Neural cell (in vitro differentiated cells): ENCODE data around the gene ACSS2. TPM values are rescaled to one million over a fixed set of nuclear protein-coding genes. Genes with fewer than 3 reads are reported as not detected.

ENCODE experiments used
- H2AFZ ChIP-seq: fragments of 200-600, 300-800 bp; sonication (generic), shearing (Covaris generic); 2 replicates; pipeline ENCODE4 v1.6.0; 2014; ENCODE audit warnings: low read depth, mild to moderate bottlenecking, antibody characterized with exemption, low read length, moderate library complexity
- H3F3A ChIP-seq: fragments of 200-600 bp; shearing (Covaris generic); 2 replicates; pipeline ENCODE4 v1.6.1; 2016; ENCODE audit warnings: mild to moderate bottlenecking, moderate library complexity, mixed read lengths, antibody characterized with exemption, low read length; ENCODE audit not compliant: insufficient read depth, poor library complexity, severe bottlenecking
- H3K27ac ChIP-seq: fragments of 200-600, 300-800 bp; sonication (generic), shearing (Covaris generic); 2 replicates; pipeline ENCODE4 v1.5.1; 2014; ENCODE audit warnings: mild to moderate bottlenecking, low read length, moderate library complexity
- H3K27me3 ChIP-seq: fragments of 300-800, 200-600 bp; sonication (generic), shearing (Covaris generic); 2 replicates; pipeline ENCODE4 v1.6.0; 2014; ENCODE audit warnings: mild to moderate bottlenecking, low read depth, low read length, moderate library complexity; ENCODE audit not compliant: insufficient read depth
- H3K36me3 ChIP-seq: fragments of 300-800, 200-600 bp; sonication (generic), shearing (Covaris generic); 2 replicates; pipeline ENCODE4 v1.5.1; 2014; ENCODE audit warnings: mild to moderate bottlenecking, antibody characterized with exemption, low read length, moderate library complexity; ENCODE audit not compliant: insufficient read depth
- H3K4me2 ChIP-seq: fragments of 300-800, 200-600 bp; sonication (generic), shearing (Covaris generic); 2 replicates; pipeline ENCODE4 v1.6.0; 2014; ENCODE audit warnings: mild to moderate bottlenecking, low read length
- H3K4me3 ChIP-seq: fragments of 300-800, 200-600 bp; sonication (generic), shearing (Covaris generic); 2 replicates; pipeline ENCODE4 v1.5.1; 2014; ENCODE audit warnings: mild to moderate bottlenecking, low read length, moderate library complexity
- H3K79me2 ChIP-seq: fragments of 200-600 bp; shearing (Covaris generic); replicated peaks from 2 replicates; pipeline ENCODE4 v1.6.0; 2014; ENCODE audit warnings: mild to moderate bottlenecking, low read length, moderate library complexity; ENCODE audit not compliant: insufficient read depth
- H3K9ac ChIP-seq: fragments of 300-800, 200-600 bp; sonication (generic), shearing (Covaris generic); 2 replicates; pipeline ENCODE4 v1.6.1; 2016; ENCODE audit warnings: mild to moderate bottlenecking, low read length, mixed read lengths
- H3K9me2 ChIP-seq: fragments of 200-600 bp; shearing (Covaris generic); 2 replicates; pipeline ENCODE4 v1.6.1; 2016; ENCODE audit warnings: mild to moderate bottlenecking, low read length, mixed read lengths; ENCODE audit not compliant: insufficient read depth
- H3K9me3 ChIP-seq: fragments of 200-600, 300-800 bp; sonication (generic), shearing (Covaris generic); 2 replicates; pipeline ENCODE4 v1.6.1; 2016; ENCODE audit warnings: mild to moderate bottlenecking, mixed run types, low read length, moderate library complexity, mixed read lengths
- H4K20me1 ChIP-seq: fragments of 200-600 bp; shearing (Covaris generic); 2 replicates; pipeline ENCODE4 v1.6.1; 2016; ENCODE audit warnings: mild to moderate bottlenecking, mixed run types; ENCODE audit not compliant: insufficient read depth
- EP300 ChIP-seq: fragments of 450-650 bp; conservative IDR thresholded peaks from 2 replicates; pipeline ENCODE4 v1.6.1; 2014; ENCODE audit warnings: antibody characterized with exemption, mild to moderate bottlenecking, moderate library complexity; ENCODE audit not compliant: poor library complexity, severe bottlenecking
- EZH2 ChIP-seq: fragments of 200-600, 300-800 bp; shearing (Covaris generic), sonication (generic); IDR thresholded peaks from 2 replicates; pipeline ENCODE4 v1.6.1; 2014; ENCODE audit warnings: antibody characterized with exemption, low read length, borderline replicate concordance, mild to moderate bottlenecking; ENCODE audit not compliant: insufficient read depth, poor library complexity, severe bottlenecking
- MXI1 ChIP-seq: fragments of 450-650 bp; conservative IDR thresholded peaks from 2 replicates; pipeline ENCODE4 v1.6.1; 2014; ENCODE audit warnings: antibody characterized with exemption, mild to moderate bottlenecking; ENCODE audit not compliant: poor library complexity, severe bottlenecking
- POLR2AphosphoS5 ChIP-seq: IDR thresholded peaks from 2 replicates; pipeline ENCODE4 v1.6.1; 2012
- RAD21 ChIP-seq: fragments of 450-650 bp; conservative IDR thresholded peaks from 2 replicates; pipeline ENCODE4 v1.6.1; 2014; ENCODE audit warnings: antibody characterized with exemption, mild to moderate bottlenecking, moderate library complexity
- SMC3 ChIP-seq: fragments of 450-650 bp; conservative IDR thresholded peaks from 2 replicates; pipeline ENCODE4 v1.6.1; 2014; ENCODE audit warnings: antibody characterized with exemption, mild to moderate bottlenecking, moderate library complexity; ENCODE audit not compliant: poor library complexity
- TAF1 ChIP-seq: IDR thresholded peaks from 2 replicates; pipeline ENCODE4 v1.6.1; 2012; ENCODE audit warnings: low read depth
- polyA plus RNA-seq: library from polyadenylated mRNA; depleted of rRNA; stranded (reverse); fragments of >200 nt; gene quantifications from 2 replicates; pipeline ENCODE4 v1.2.3, GENCODE V29; 2014
- TF ChIP-seq, protein P1 (sequence below): IDR thresholded peaks from 2 replicates; pipeline ENCODE4 v1.6.1; 2012; ENCODE audit warnings: borderline replicate concordance
- TF ChIP-seq, protein P2 (sequence below): fragments of 450-650 bp; IDR thresholded peaks from 2 replicates; pipeline ENCODE4 v1.5.1; 2014; ENCODE audit warnings: antibody characterized with exemption, mild to moderate bottlenecking, moderate library complexity; ENCODE audit not compliant: poor library complexity, severe bottlenecking

ACSS2 gene
- polyA plus RNA-seq, 1 donor from 2014 or later = 12.3 TPM

DNA sequence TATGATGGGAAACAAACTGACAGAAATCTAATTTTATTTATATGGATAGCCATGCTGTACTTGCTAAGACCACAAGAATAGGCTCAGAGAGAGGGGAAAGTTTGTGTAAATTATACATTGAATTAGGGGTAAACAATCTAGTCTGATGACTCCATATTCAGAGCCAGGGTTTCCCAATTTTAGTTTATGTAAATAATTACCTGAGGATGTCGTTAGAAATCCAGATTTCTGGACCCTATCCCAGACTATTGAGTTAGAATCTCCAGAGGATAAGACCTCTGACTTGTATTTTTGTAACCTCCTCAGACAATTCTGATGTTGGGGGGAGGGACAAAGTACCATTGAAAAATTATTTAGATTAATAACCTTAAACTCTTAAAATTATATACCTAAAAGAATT, 18.3 kb downstream of the ACSS2 start:
- no peaks in the 10 kb centered on the region for H3K27me3 ChIP-seq
- TF ChIP-seq EP300 (no peak), MXI1 (no peak), EZH2 (no peak), TAF1 (no peak), RAD21 (no peak), POLR2AphosphoS5 (no peak), SMC3 (no peak)
- TF ChIP-seq, protein P1, sequence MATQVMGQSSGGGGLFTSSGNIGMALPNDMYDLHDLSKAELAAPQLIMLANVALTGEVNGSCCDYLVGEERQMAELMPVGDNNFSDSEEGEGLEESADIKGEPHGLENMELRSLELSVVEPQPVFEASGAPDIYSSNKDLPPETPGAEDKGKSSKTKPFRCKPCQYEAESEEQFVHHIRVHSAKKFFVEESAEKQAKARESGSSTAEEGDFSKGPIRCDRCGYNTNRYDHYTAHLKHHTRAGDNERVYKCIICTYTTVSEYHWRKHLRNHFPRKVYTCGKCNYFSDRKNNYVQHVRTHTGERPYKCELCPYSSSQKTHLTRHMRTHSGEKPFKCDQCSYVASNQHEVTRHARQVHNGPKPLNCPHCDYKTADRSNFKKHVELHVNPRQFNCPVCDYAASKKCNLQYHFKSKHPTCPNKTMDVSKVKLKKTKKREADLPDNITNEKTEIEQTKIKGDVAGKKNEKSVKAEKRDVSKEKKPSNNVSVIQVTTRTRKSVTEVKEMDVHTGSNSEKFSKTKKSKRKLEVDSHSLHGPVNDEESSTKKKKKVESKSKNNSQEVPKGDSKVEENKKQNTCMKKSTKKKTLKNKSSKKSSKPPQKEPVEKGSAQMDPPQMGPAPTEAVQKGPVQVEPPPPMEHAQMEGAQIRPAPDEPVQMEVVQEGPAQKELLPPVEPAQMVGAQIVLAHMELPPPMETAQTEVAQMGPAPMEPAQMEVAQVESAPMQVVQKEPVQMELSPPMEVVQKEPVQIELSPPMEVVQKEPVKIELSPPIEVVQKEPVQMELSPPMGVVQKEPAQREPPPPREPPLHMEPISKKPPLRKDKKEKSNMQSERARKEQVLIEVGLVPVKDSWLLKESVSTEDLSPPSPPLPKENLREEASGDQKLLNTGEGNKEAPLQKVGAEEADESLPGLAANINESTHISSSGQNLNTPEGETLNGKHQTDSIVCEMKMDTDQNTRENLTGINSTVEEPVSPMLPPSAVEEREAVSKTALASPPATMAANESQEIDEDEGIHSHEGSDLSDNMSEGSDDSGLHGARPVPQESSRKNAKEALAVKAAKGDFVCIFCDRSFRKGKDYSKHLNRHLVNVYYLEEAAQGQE = no peak
- TF ChIP-seq, protein P2, sequence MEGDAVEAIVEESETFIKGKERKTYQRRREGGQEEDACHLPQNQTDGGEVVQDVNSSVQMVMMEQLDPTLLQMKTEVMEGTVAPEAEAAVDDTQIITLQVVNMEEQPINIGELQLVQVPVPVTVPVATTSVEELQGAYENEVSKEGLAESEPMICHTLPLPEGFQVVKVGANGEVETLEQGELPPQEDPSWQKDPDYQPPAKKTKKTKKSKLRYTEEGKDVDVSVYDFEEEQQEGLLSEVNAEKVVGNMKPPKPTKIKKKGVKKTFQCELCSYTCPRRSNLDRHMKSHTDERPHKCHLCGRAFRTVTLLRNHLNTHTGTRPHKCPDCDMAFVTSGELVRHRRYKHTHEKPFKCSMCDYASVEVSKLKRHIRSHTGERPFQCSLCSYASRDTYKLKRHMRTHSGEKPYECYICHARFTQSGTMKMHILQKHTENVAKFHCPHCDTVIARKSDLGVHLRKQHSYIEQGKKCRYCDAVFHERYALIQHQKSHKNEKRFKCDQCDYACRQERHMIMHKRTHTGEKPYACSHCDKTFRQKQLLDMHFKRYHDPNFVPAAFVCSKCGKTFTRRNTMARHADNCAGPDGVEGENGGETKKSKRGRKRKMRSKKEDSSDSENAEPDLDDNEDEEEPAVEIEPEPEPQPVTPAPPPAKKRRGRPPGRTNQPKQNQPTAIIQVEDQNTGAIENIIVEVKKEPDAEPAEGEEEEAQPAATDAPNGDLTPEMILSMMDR = no peak
- H2AFZ ChIP-seq = no peak overlapping the region
- no peak overlapping the region for H3K4me3 ChIP-seq
- H3K27ac ChIP-seq = no peak overlapping the region
- H3K9me3 ChIP-seq = no peaks in the 10 kb centered on the region
- H3F3A ChIP-seq = no peaks in the 10 kb centered on the region
- no peaks in the 10 kb centered on the region for H3K9me2 ChIP-seq
- H3K36me3 ChIP-seq = no peaks in the 10 kb centered on the region
- H3K79me2 ChIP-seq = no peaks in the 10 kb centered on the region
- no peaks in the 10 kb centered on the region for H4K20me1 ChIP-seq
- H3K9ac ChIP-seq = no peak overlapping the region
- H3K4me2 ChIP-seq = no peak overlapping the region

DNA sequence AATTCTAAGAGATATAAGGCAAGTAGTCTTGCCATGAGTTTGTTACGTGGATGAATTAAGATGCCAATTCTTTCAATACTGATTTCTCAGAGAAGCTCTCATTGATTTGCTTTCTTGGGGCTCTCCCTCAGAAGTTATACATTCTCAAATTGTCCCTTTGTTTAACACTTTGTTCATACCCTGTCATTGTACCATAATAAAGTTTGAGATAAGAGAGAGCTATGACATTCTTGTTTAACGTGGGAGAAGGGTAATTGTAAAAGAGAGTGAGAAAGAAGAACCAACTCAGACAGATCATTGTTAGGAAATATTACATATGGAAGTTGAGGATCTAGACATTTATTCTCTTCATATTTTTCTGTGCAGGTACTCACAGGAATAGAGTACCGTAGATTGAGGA, 19.1 kb downstream of the ACSS2 start:
- H2AFZ ChIP-seq = no peak overlapping the region
- H3K36me3 ChIP-seq = no peaks in the 10 kb centered on the region
- H3K4me2 ChIP-seq = no peak overlapping the region
- TF ChIP-seq TAF1 (no peak), RAD21 (no peak), EZH2 (no peak), SMC3 (no peak), MXI1 (no peak), POLR2AphosphoS5 (no peak)
- TF ChIP-seq, protein P1 = no peak
- H3K4me3 ChIP-seq = no peak overlapping the region
- no peaks in the 10 kb centered on the region for H3F3A ChIP-seq
- no peaks in the 10 kb centered on the region for H3K9me2 ChIP-seq
- H3K9me3 ChIP-seq = no peaks in the 10 kb centered on the region
- H3K79me2 ChIP-seq = no peaks in the 10 kb centered on the region
- H3K9ac ChIP-seq = no peak overlapping the region
- H3K27ac ChIP-seq = no peak overlapping the region
- H3K27me3 ChIP-seq = no peaks in the 10 kb centered on the region
- H4K20me1 ChIP-seq = no peaks in the 10 kb centered on the region
